Activated T-helper 1 cell treated with anti-CD3 and anti-CD28 coated beads, Interleukin-12 subunit alpha, Interleukin-12 subunit beta, Interleukin-2, Interleukin-4 antibody, amounts not matched to agents 30 ng/mL and 10 ng/mL and 1 ng/mL, durations not matched to agents 14 hours and 24 hours and 36 hours (primary cell): ENCODE data around the gene ZNF334. TPM values are rescaled to one million over a fixed set of nuclear protein-coding genes. Genes with fewer than 3 reads are reported as not detected.

ENCODE experiments used
- DNase-seq: peaks from one replicate; pipeline ENCODE4 v3.0.0; 2021; ENCODE audit warnings: low spot score
- H3K27ac Mint-ChIP-seq: one replicate; pipeline ENCODE4 v1.8.0; 2021; ENCODE audit warnings: mild to moderate bottlenecking, mixed read lengths
- H3K27me3 Mint-ChIP-seq: one replicate; pipeline ENCODE4 v1.8.0; 2022; ENCODE audit warnings: mild to moderate bottlenecking, moderate library complexity, mixed read lengths; ENCODE audit not compliant: insufficient read depth
- H3K36me3 Mint-ChIP-seq: one replicate; pipeline ENCODE4 v1.8.0; 2021; ENCODE audit warnings: low read depth, mixed read lengths
- H3K4me1 Mint-ChIP-seq: one replicate; pipeline ENCODE4 v1.8.0; 2021; ENCODE audit warnings: low read depth, mixed read lengths
- H3K4me3 Mint-ChIP-seq: one replicate; pipeline ENCODE4 v1.8.0; 2021; ENCODE audit warnings: mild to moderate bottlenecking, moderate library complexity, mixed read lengths
- H3K9me3 Mint-ChIP-seq: one replicate; pipeline ENCODE4 v1.8.0; 2021; ENCODE audit warnings: mixed read lengths
- intact Hi-C: fragments of 100-400 bp; cut with micrococcal nuclease; formaldehyde crosslinking; loops from one replicate; pipeline ENCODE4 v1.15.1; 2024
- total RNA-seq: library from RNA; stranded (reverse); gene quantifications from 2 replicates; pipeline ENCODE4 v1.2.3, GENCODE V29; 2022

Gene ZNF334
- total RNA-seq, 1 donor from 2014 or later: 1.2 TPM

DNA sequence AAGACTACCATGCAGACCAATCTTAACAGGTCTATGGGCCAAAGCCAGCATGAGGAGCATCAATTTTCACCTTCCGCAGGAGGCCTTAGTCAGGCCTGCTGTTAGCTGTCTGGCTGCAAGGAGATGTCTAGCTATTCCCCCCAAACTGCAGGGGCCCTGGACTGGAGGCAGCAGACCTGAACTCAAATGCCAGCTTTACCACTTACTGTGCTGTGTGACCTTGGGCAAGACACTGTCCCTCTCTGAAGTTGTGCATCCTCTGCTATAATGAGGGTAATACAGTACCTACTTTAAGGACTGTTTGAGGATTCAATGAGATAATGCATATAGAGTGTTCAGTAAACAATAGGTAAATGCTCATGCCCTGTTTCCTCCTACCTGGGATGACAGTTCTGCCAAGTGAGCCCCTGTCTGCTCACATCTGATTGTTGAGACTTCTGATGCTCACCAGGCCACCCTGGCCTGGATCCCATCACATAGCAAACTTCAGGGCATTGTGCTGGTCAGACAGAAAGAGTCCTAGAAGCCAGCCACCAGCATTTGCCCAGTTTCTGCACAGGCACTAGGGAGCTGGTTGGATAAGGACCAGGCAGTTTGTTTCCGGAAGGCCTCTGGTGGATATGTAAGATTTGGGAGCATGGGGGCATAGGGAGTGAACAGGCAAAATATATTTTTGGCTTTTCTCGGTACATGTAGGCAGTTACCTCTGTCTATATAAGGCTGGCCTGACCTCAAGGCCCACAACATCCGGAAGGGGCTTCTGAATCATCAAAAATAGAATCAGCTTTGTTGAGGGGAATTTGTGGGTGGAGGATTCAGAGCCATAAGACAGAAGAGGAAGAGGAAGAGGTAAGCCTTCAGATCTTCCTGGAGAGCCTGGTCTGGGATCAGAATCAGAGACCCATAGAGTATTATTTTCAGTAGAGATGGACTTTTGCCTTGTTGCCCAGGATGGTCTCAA lies 39.4 kb upstream of the ZNF334 start:
- Mint-ChIP-seq H3K4me1 (peaks cover 68% of the 10 kb centered on the region), H3K27me3 (no peaks in the 10 kb centered on the region), H3K9me3 (no peaks in the 10 kb centered on the region), H3K27ac (peak overlapping the region; percentile 91), H3K36me3 (no peaks in the 10 kb centered on the region), H3K4me3 (peak overlapping the region; percentile 35)
- peak; percentile 61 for DNase-seq
- intact Hi-C loops: loop anchor here (1.0 to 10.0 kb wide), 7 partner anchors 7 to 468 kb away; partner anchors contain the start of genes ELMO2, NCOA5 and TP53RK

DNA sequence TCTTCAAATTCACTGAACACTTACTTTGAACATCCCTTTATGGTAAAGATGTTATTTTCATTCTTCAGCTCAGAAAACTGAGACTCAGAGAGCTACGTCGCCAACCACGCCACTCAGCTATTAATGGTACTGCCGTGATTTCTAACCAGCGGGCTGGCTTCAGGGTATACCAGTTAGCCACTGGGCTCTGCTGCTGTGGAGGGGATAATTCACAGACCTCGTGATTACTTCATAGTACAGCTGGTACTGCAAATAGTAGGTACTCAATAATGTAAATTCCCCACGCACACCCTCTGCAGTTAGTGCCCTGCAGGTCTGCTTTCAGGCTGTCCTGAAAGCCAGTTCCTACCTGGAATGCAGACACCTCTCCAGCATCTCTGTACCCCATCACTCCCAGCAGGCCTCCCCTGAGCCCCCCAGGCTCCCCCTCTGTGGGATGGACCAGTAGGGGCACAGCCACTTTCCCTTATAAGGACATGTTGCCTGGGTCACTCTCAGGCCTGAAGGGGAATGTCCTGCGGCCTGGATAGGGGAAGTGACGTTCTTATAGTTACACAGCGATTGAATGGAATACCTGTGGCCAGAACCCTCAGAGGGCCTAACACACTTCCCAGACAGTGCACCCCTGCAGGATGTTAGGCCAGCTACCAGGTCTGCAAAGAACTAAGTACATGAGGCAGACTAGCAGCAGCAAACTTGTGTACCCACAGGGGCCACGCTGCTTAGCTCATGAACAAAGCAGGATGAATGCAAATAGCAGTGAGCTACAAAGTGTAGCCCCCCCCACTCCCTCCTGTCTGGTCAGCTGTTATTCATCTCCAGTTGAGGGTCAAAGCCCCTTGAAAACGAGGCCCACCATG lies 38.4 kb upstream of the ZNF334 start:
- DNase-seq: no peak
- H3K4me1 Mint-ChIP-seq: peaks cover 60% of the 10 kb centered on the region
- no peak overlapping the region for H3K4me3 Mint-ChIP-seq
- peak overlapping the region; percentile 91 for H3K27ac Mint-ChIP-seq
- H3K9me3 Mint-ChIP-seq: no peaks in the 10 kb centered on the region
- no peaks in the 10 kb centered on the region for H3K36me3 Mint-ChIP-seq
- H3K27me3 Mint-ChIP-seq: no peaks in the 10 kb centered on the region
- intact Hi-C loops: loop anchor here (2.0 to 10.0 kb wide), 3 partner anchors 145 to 467 kb away; partner anchors contain the start of genes ELMO2 and NCOA5

DNA sequence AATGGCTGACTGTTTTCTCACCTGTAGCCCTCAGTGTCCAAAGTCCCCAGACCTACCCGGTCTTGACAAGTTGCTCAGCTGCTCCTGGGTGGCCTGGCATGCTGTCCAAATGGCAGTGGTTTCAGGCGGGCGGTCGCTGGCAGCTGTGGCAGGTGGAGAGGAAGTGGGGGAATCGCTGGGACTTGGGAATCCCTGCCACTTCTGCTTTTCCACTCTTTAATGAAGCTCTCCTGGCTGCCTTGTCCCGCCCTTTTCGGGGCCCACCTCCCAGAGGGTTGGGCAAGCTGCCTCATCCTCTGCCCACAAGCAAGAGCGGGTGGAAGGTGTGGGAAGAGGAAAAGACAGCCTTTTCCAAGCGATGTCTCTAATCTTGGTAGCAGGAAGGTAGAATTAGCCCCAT lies 37.1 kb upstream of the ZNF334 start, which contains the start of gene OCSTAMP:
Gene OCSTAMP (minus strand): TSS at position 194 of the 400 bp plus-strand sequence. CDS start 94 bp downstream, at position 100.
- H3K4me3 Mint-ChIP-seq: peak within 1 kb of the TSS; percentile 39
- no peaks in the 10 kb centered on the region for H3K36me3 Mint-ChIP-seq
- H3K4me1 Mint-ChIP-seq: peaks cover 53% of the 10 kb centered on the region

DNA sequence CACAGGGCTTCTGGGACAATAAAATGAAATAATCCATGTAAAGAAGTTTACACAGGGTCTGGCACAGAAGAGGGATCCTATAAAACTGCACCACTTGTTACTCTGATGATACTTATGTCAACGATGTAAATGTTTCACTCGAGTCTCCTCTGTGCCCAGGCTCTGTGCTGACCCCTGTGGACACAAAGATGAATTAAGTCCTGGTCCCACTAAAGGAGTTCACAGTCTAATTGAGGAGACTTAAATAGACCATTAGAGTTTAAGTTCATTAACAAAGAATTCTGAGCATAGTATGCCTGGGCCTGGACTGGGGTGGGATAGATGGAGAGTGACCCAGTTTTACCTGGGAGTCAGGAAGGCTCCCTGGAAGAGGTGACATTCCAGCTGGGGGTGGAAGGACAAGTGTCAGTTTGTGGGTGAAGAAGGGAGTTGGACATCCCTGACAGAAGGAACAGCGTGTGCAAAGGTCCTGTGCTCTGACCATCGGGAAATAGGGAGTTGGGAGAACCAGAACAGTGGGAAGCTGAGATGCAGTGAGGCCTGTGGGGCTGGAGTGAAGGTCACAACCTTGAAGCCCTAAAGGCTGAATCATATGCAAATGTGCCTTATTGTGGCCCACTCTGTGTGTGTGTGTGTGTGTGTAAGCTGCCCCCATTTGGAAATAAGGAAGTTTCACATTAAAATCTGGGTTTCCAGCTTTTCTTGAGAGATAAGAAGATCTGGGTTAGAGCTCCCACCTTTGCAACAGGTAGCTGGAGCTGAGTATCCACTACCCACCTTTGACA lies 36.0 kb upstream of the ZNF334 start:
- H3K27ac Mint-ChIP-seq: no peak overlapping the region
- no peak for DNase-seq
- H3K36me3 Mint-ChIP-seq: no peaks in the 10 kb centered on the region
- no peak overlapping the region for H3K4me3 Mint-ChIP-seq
- H3K9me3 Mint-ChIP-seq: no peaks in the 10 kb centered on the region
- H3K27me3 Mint-ChIP-seq: no peaks in the 10 kb centered on the region
- intact Hi-C loops: no loop called here
- H3K4me1 Mint-ChIP-seq: peaks cover 52% of the 10 kb centered on the region

More for the DNA sequence above, 37.1 kb upstream of the ZNF334 start, which contains the start of gene OCSTAMP:
- H3K27me3 Mint-ChIP-seq: no peaks in the 10 kb centered on the region
- intact Hi-C loops: loop anchor here (5.0 to 10.0 kb wide), 2 partner anchors 442 to 466 kb away; partner anchors contain the start of gene NCOA5
- no peaks in the 10 kb centered on the region for H3K9me3 Mint-ChIP-seq
- H3K27ac Mint-ChIP-seq: peak within 1 kb of the TSS; percentile 40
- no peak for DNase-seq

DNA sequence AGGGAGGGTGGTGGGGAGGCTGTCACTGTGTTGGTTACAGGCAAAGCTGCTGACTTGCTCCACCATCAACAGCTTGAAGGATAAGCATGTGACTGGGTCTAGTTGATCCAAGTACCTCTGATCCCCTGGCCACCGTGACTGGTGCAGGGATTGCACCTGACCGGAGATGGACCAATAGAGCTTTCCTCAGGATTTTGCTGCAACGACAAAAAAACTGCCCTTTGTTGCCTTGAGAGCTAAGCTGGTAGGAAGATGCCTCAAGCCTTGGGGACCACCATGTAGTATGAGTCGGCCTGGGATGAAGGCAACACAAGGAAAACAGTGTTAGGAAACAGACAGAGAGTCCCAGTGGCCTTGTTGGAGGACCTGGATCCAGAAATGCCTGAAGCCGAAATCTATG lies 35.3 kb upstream of the ZNF334 start:
- intact Hi-C loops: no loop called here

DNA sequence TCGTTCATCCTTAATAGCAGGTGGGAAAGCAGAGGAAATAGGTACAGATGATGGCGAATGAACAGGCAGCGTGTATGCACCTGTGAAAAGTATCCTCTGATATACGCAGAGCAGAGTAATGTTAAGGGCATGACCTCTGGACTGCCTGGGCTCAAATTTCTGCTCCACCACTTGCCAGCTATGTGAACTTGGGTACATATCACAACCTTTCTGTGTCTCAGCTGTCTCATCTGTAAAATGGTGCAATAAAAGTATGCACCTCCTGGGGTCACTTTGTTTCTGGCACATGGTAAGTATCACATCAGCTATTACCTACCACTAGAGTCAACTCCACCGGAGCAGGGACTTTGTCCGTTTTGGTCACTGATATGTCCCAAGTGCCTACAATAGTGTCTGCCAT lies 34.6 kb upstream of the ZNF334 start:
- H3K27me3 Mint-ChIP-seq: peaks cover 2% of the 10 kb centered on the region
- H3K4me3 Mint-ChIP-seq: no peak overlapping the region
- no peaks in the 10 kb centered on the region for H3K9me3 Mint-ChIP-seq
- no peaks in the 10 kb centered on the region for H3K36me3 Mint-ChIP-seq
- H3K4me1 Mint-ChIP-seq: peaks cover 38% of the 10 kb centered on the region
- DNase-seq: no peak
- no peak overlapping the region for H3K27ac Mint-ChIP-seq
- intact Hi-C loops: loop anchor here (1.0 kb wide), 1 partner anchor 14 kb away; no protein-coding TSS in a partner anchor

More for the DNA sequence above, 35.3 kb upstream of the ZNF334 start:
- H3K27ac Mint-ChIP-seq: no peak overlapping the region
- no peaks in the 10 kb centered on the region for H3K27me3 Mint-ChIP-seq
- DNase-seq: no peak
- no peaks in the 10 kb centered on the region for H3K36me3 Mint-ChIP-seq
- H3K4me1 Mint-ChIP-seq: peaks cover 45% of the 10 kb centered on the region
- no peaks in the 10 kb centered on the region for H3K9me3 Mint-ChIP-seq
- no peak overlapping the region for H3K4me3 Mint-ChIP-seq

DNA sequence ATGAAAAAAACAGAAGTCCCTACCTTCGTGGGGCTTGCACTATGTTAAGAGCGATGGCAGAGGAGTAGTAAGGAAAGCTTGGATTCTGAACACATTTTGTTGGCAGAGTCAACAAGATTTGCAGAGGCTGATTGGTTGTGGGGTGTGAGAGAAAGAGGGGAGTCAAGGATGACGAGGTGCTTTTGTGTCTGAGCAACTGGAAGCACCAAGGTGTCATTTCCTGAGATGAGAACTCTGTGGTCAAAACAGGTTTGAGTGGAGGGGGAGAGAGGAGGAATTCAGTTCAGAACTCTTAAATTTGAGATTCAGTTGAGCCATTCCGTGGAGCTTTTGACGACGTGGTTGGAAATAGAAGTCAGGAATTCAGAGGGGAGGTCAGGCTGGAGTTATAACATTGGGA lies 33.6 kb upstream of the ZNF334 start:
- Mint-ChIP-seq H3K27me3 (peaks cover 3% of the 10 kb centered on the region), H3K36me3 (no peaks in the 10 kb centered on the region), H3K4me3 (no peak overlapping the region), H3K4me1 (peaks cover 28% of the 10 kb centered on the region), H3K27ac (no peak overlapping the region), H3K9me3 (no peaks in the 10 kb centered on the region)
- intact Hi-C loops: loop anchor here (1.0 kb wide), 1 partner anchor 15 kb away; no protein-coding TSS in a partner anchor
- peak; percentile 13 for DNase-seq

DNA sequence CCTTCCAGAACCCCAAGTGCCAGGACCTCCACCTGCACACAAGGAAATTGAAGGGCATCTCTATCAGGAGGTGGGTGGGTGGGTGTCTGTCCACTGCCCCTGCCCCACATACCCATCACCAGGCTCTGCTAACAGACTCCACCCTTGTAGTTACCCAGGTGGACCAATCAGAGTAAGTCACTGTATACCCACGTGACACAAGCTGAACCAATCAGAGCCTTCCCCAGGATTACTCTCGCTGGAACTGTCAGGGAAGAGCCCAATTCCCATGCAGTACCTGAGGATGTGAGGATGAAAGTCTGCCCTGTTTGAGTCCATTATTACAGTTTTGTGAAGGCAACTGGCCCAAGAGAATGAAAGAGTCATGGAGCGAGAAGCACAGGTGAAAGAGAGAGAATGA lies 32.9 kb upstream of the ZNF334 start:
- Mint-ChIP-seq H3K4me3 (no peak overlapping the region), H3K36me3 (no peaks in the 10 kb centered on the region), H3K27me3 (peaks cover 3% of the 10 kb centered on the region), H3K9me3 (no peaks in the 10 kb centered on the region), H3K4me1 (peaks cover 21% of the 10 kb centered on the region), H3K27ac (peak overlapping the region; percentile 47)
- DNase-seq: no peak
- intact Hi-C loops: no loop called here

DNA sequence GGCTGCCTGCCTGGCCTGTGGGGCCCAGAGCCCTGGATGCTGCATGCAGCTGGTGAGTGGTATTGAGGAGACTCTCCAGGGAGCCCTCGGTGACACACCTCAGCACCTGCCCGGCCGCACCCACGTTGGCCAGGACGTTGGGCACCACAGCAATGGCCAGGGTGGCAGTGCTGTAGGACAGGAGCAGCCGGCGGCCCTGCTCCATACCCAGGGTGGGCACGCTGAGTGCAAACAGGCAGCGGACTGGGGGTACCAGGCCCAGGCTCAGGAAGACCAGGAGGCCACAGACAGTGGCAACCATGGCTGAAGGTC lies 32.4 kb upstream of the ZNF334 start:
- Mint-ChIP-seq H3K36me3 (no peaks in the 10 kb centered on the region), H3K9me3 (no peaks in the 10 kb centered on the region), H3K27ac (no peak overlapping the region), H3K4me1 (peaks cover 16% of the 10 kb centered on the region), H3K4me3 (peak overlapping the region; percentile 38), H3K27me3 (peaks cover 3% of the 10 kb centered on the region)
- no peak for DNase-seq
- intact Hi-C loops: loop anchor here (1.0 to 2.0 kb wide), 6 partner anchors 8 to 143 kb away; partner anchors contain the start of genes ELMO2, TP53RK and ZNF334

DNA sequence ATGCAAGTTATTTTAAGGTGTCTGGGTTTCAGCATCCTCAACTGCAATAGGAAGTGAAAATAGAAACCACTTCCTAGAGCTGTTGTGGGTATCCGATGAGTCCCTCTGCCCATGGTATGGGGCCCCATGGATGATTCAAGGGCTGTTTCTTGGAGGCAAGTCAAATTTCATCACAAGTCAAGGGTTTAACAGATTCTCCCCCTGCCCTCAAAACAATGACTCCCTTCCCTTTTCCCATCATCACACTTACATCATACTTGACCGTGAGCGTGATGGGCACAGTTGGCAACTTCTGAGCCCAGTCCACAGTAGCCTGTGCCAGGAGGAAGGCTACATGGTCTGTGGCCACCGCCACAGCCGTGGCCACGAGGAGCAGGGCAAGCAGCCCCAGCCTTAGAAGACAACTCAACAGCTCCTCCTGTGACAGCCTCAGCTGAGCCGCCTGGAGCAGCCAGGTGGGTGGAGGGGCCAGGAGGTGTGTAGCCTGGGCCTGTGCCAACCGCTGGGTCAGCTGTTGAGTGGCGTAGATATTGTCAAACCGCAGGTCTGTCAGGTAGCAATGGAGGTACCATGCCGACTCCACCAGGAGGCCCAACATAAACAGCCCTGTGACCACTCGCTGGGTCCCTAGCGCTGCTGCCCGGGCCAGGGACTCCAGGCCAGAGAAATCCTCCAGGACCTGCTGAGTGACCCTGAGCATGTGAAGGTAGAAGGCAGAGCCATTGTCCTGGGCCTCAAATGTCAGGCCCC lies 31.9 kb upstream of the ZNF334 start:
- intact Hi-C loops: loop anchor here (1.0 to 2.0 kb wide), 6 partner anchors 8 to 144 kb away; partner anchors contain the start of genes ELMO2, TP53RK and ZNF334
- peaks cover 11% of the 10 kb centered on the region for H3K4me1 Mint-ChIP-seq
- peak; percentile 41 for DNase-seq
- peaks cover 5% of the 10 kb centered on the region for H3K27me3 Mint-ChIP-seq
- no peaks in the 10 kb centered on the region for H3K9me3 Mint-ChIP-seq
- peak overlapping the region; percentile 96 for H3K27ac Mint-ChIP-seq
- H3K4me3 Mint-ChIP-seq: peak overlapping the region; percentile 68
- H3K36me3 Mint-ChIP-seq: no peaks in the 10 kb centered on the region

DNA sequence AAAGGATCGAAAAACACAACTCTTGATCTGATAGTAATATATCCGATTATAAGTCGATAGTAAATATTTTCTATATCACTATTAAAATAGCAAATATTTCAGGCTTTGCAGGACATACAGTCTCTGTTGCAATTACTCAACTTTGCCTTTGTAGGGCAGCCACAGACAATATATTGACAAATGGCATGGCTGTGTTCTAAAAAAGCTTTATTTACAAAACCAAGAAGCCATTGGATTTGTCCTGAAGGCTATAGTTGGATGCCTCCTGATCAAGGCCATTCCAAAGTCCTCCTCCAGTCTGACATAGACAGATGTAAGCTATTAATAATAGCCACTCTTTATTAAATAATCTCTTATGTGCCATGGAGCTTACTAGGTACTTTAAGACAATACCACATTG lies 31.2 kb upstream of the ZNF334 start:
- Mint-ChIP-seq H3K27ac (peak overlapping the region; percentile 96), H3K36me3 (no peaks in the 10 kb centered on the region), H3K4me3 (no peak overlapping the region), H3K27me3 (peaks cover 5% of the 10 kb centered on the region), H3K4me1 (peaks cover 11% of the 10 kb centered on the region), H3K9me3 (no peaks in the 10 kb centered on the region)
- intact Hi-C loops: loop anchor here (1.0 to 2.0 kb wide), 6 partner anchors 14 to 144 kb away; partner anchors contain the start of genes ELMO2, TP53RK and ZNF334
- no peak for DNase-seq
